ENCODE data around the gene FAM174B.

FAM174B gene

DNA sequence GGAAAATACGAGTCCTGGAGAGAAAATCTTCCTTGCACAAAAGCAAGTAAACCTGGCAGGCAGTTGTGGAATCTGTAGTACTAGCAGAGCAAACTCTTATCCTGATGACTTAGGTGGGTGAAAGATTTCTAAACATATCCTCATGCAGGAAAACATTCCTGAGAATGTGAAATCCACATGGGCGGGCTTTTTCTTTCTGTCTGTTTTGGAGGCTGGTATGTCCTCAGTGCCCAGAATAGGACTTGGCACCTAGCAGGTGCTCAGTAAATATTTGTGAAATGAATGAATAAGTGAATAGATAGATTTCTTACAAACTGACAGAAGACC lies 53.3 kb downstream of the FAM174B start:
- no peaks in the 10 kb centered on the region for H3K27me3 ChIP-seq (ENCODE audit: low read length)
- no peak overlapping the region for H3K4me3 ChIP-seq (ENCODE audit: insufficient read depth, low read length, poor library complexity, severe bottlenecking)
- no peak overlapping the region for H3K4me2 ChIP-seq (ENCODE audit: low read depth, low read length, poor library complexity, severe bottlenecking)
- no peaks in the 10 kb centered on the region for H3K9me2 ChIP-seq (replicated peaks; ENCODE audit: insufficient read depth, low read length)
- H3F3A ChIP-seq (ENCODE audit: insufficient read depth), result no peaks in the 10 kb centered on the region
- H3K36me3 ChIP-seq (ENCODE audit: low read length), result no peaks in the 10 kb centered on the region
- H3K9me3 ChIP-seq (ENCODE audit: insufficient read depth, low read length), result no peaks in the 10 kb centered on the region
- no peak overlapping the region for H3K9ac ChIP-seq (ENCODE audit: low read length)
- no peak for TF ChIP-seq EZH2phosphoT487 (conservative IDR thresholded peaks at IDR 0.05; ENCODE audit: low read length)
- TF ChIP-seq, protein P1, sequence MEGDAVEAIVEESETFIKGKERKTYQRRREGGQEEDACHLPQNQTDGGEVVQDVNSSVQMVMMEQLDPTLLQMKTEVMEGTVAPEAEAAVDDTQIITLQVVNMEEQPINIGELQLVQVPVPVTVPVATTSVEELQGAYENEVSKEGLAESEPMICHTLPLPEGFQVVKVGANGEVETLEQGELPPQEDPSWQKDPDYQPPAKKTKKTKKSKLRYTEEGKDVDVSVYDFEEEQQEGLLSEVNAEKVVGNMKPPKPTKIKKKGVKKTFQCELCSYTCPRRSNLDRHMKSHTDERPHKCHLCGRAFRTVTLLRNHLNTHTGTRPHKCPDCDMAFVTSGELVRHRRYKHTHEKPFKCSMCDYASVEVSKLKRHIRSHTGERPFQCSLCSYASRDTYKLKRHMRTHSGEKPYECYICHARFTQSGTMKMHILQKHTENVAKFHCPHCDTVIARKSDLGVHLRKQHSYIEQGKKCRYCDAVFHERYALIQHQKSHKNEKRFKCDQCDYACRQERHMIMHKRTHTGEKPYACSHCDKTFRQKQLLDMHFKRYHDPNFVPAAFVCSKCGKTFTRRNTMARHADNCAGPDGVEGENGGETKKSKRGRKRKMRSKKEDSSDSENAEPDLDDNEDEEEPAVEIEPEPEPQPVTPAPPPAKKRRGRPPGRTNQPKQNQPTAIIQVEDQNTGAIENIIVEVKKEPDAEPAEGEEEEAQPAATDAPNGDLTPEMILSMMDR (IDR thresholded peaks at IDR 0.05; ENCODE audit: insufficient read depth, low read length, poor library complexity, severe bottlenecking), result no peak
- H3K79me2 ChIP-seq (ENCODE audit: insufficient read depth, low read length), result no peaks in the 10 kb centered on the region
- no peaks in the 10 kb centered on the region for H4K20me1 ChIP-seq (ENCODE audit: low read depth, low read length)
- H2AFZ ChIP-seq (ENCODE audit: low read depth, low read length, severe bottlenecking), result no peak overlapping the region
- no peak overlapping the region for H3K27ac ChIP-seq (ENCODE audit: low read depth, low read length)

DNA sequence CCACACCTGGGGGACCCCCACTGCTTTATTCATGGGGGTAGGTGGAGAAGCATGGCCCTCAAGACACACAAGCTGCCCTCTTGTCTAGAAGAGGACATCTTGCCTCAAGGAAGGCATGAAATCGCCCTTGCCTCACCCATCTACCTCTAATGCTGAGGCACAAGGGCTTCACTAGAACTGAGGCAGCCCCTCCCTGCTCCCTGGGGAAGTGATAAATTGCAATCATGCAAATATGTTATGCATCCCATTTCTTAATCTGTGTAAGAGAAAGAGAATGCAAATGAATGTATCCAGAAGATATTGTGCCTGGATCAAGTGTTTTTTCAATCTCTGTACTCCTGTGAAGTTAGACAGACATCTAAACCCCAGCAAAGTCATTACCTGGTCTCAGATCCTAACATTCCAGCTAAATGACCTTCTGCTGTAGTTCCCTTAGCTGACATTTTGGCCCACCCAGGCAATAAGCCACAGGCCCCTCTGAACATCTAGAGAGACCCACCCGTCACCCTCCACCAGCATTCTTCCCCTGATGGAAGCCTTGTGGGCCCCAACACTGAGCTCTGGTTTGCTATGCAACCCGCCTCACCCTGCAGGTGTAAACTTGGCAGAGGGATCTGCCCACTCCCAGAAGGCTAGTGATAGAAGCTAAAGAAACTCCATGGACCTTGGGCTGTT lies 53.8 kb downstream of the FAM174B start:
- no peaks in the 10 kb centered on the region for H3K36me3 ChIP-seq (ENCODE audit: low read length)
- TF ChIP-seq EZH2phosphoT487 (conservative IDR thresholded peaks at IDR 0.05; ENCODE audit: low read length), result no peak
- TF ChIP-seq, protein P1 (IDR thresholded peaks at IDR 0.05; ENCODE audit: insufficient read depth, low read length, poor library complexity, severe bottlenecking), result no peak
- H3K27me3 ChIP-seq (ENCODE audit: low read length), result no peaks in the 10 kb centered on the region
- no peaks in the 10 kb centered on the region for H3K79me2 ChIP-seq (ENCODE audit: insufficient read depth, low read length)
- no peaks in the 10 kb centered on the region for H3F3A ChIP-seq (ENCODE audit: insufficient read depth)
- no peak overlapping the region for H2AFZ ChIP-seq (ENCODE audit: low read depth, low read length, severe bottlenecking)
- H3K4me3 ChIP-seq (ENCODE audit: insufficient read depth, low read length, poor library complexity, severe bottlenecking), result no peak overlapping the region
- H4K20me1 ChIP-seq (ENCODE audit: low read depth, low read length), result no peaks in the 10 kb centered on the region
- no peak overlapping the region for H3K27ac ChIP-seq (ENCODE audit: low read depth, low read length)
- H3K9me3 ChIP-seq (ENCODE audit: insufficient read depth, low read length), result no peaks in the 10 kb centered on the region
- no peak overlapping the region for H3K9ac ChIP-seq (ENCODE audit: low read length)
- no peaks in the 10 kb centered on the region for H3K9me2 ChIP-seq (replicated peaks; ENCODE audit: insufficient read depth, low read length)
- H3K4me2 ChIP-seq (ENCODE audit: low read depth, low read length, poor library complexity, severe bottlenecking), result no peak overlapping the region

DNA sequence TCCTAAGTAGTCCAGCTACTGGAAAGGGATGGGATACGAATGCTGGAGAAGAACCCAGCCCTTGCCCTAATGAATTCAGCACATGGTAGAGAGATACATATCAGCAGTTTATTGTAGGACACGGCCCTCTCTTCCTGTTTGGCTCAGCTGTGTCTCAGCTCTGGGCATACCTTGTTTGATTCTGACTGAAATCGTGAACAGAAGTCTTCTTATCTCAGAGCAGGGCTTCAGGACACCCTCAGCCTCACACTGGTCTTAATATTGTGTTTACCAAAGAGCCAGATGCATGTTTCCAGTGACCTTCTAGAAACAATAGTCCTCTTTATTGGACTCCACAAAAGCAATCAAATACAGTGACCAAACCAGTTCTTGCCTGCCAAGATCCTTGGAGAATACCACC lies 54.7 kb downstream of the FAM174B start:
- H3K4me3 ChIP-seq (ENCODE audit: insufficient read depth, low read length, poor library complexity, severe bottlenecking), result no peak overlapping the region
- H4K20me1 ChIP-seq (ENCODE audit: low read depth, low read length), result no peaks in the 10 kb centered on the region
- TF ChIP-seq EZH2phosphoT487 (conservative IDR thresholded peaks at IDR 0.05; ENCODE audit: low read length), result no peak
- TF ChIP-seq, protein P1 (IDR thresholded peaks at IDR 0.05; ENCODE audit: insufficient read depth, low read length, poor library complexity, severe bottlenecking), result no peak
- no peak overlapping the region for H3K27ac ChIP-seq (ENCODE audit: low read depth, low read length)
- H3K27me3 ChIP-seq (ENCODE audit: low read length), result no peaks in the 10 kb centered on the region
- no peak overlapping the region for H3K9ac ChIP-seq (ENCODE audit: low read length)
- H3F3A ChIP-seq (ENCODE audit: insufficient read depth), result no peaks in the 10 kb centered on the region
- H3K9me2 ChIP-seq (replicated peaks; ENCODE audit: insufficient read depth, low read length), result no peaks in the 10 kb centered on the region
- no peak overlapping the region for H3K4me2 ChIP-seq (ENCODE audit: low read depth, low read length, poor library complexity, severe bottlenecking)
- no peaks in the 10 kb centered on the region for H3K36me3 ChIP-seq (ENCODE audit: low read length)
- H3K79me2 ChIP-seq (ENCODE audit: insufficient read depth, low read length), result no peaks in the 10 kb centered on the region
- H2AFZ ChIP-seq (ENCODE audit: low read depth, low read length, severe bottlenecking), result no peak overlapping the region
- no peaks in the 10 kb centered on the region for H3K9me3 ChIP-seq (ENCODE audit: insufficient read depth, low read length)

Measured in SU-DHL-6 (cell line).